Small intestine (tissue), 16 donors: ENCODE data around the gene ANO7. TPM values are rescaled to one million over a fixed set of nuclear protein-coding genes. Genes with fewer than 3 reads are reported as not detected.

Experiments
- DNase-seq, 2 donors: peaks; one replicate each; pipeline versions ENCODE4 v3.0.0 to v3.0.0-alpha.2; 2013
- FAIRE-seq: peaks from 2 replicates; lab custom pipeline; 2012; peaks lifted over from hg19 to GRCh38; lab: Jason Lieb, UNC
- H3K27ac ChIP-seq, 3 donors: one replicate each; pipeline ENCODE4 v1.5.1; 2013; ENCODE audit warnings: low read length in 2 of 3, mild to moderate bottlenecking in 2 of 3, control low read depth in 1 of 3, inconsistent platforms in 1 of 3, low read depth in 1 of 3, moderate library complexity in 1 of 3
- H3K27me3 ChIP-seq, 3 donors: one replicate each; pipeline ENCODE4 v1.6.1; 2013; ENCODE audit warnings: low read length in 3 of 3, inconsistent platforms in 1 of 3; ENCODE audit not compliant: control insufficient read depth in 3 of 3, insufficient read depth in 3 of 3
- H3K36me3 ChIP-seq, 3 donors: one replicate each; pipeline ENCODE4 v1.6.1; 2013; ENCODE audit warnings: low read length in 3 of 3, inconsistent platforms in 1 of 3, low read depth in 1 of 3, mild to moderate bottlenecking in 1 of 3, moderate library complexity in 1 of 3; ENCODE audit not compliant: control insufficient read depth in 3 of 3, insufficient read depth in 2 of 3
- H3K4me1 ChIP-seq, 3 donors: one replicate each; pipeline ENCODE4 v1.6.1; 2013; ENCODE audit warnings: low read length in 2 of 3, inconsistent platforms in 1 of 3, low read depth in 1 of 3, mild to moderate bottlenecking in 1 of 3, moderate library complexity in 1 of 3; ENCODE audit not compliant: control insufficient read depth in 3 of 3, insufficient read depth in 2 of 3
- H3K4me3 ChIP-seq, 3 donors: one replicate each; pipeline ENCODE4 v1.5.1; 2013; ENCODE audit warnings: low read length in 3 of 3, control low read depth in 1 of 3, inconsistent platforms in 1 of 3, low read depth in 1 of 3, mild to moderate bottlenecking in 1 of 3, moderate library complexity in 1 of 3
- H3K9me3 ChIP-seq, 2 donors: one replicate each; pipeline ENCODE4 v1.6.1; 2013; ENCODE audit warnings: low read depth in 1 of 2, low read length in 1 of 2; ENCODE audit not compliant: control insufficient read depth in 2 of 2, insufficient read depth in 1 of 2
- WGBS, 3 donors: extraction: QIAGEN DNeasy Blood & Tissue Kit; methylation state at CpG; one replicate each; pipeline ENCODE4 v1.1.7; 2013; 5-methylcytosine and 5-hydroxymethylcytosine counted together
- long read RNA-seq, 10 donors: transcript quantifications; one replicate each; lab custom pipeline, GENCODE V29; 2026
- polyA plus RNA-seq, 4 donors: library from polyadenylated mRNA; stranded (reverse) in 3 of 4; unstranded in 1 of 4; fragments of 200-250 nt in 3 of 4; fragments of 120-200 nt in 1 of 4; gene quantifications; one replicate each; pipeline versions ENCODE4 v1.2.1 to v1.2.3, GENCODE V29; 2013
- donor health status: healthy with polysubstance abuse.
- donor health status: control.
- donor health status: control.
- donor health status: Bipolar disorder and iron deficiency.
- donor health status: healthy.

Gene ANO7
- 10 to 100 TPM in 1 of 4 donors, 1 to 10 TPM in 3; 1.1 to 40.0 (median 5.9) TPM for polyA plus RNA-seq
- long read RNA-seq, donor 1 = 0 reads
- long read RNA-seq, donor 2 = 0 reads
- long read RNA-seq, donor 3, partial matches to known transcripts = 343 of 441 reads
- long read RNA-seq, donor 3, other reads (novel, unspliced or antisense) = 96 of 441 reads
- long read RNA-seq, donor 4 = 0 reads
- long read RNA-seq, donor 5, partial matches to known transcripts = 0 of 1 reads
- long read RNA-seq, donor 5, other reads (novel, unspliced or antisense) = 0 of 1 reads
- long read RNA-seq, donor 6, partial matches to known transcripts = 0 of 2 reads
- long read RNA-seq, donor 6, other reads (novel, unspliced or antisense) = 0 of 2 reads
- long read RNA-seq, donor 7 = 0 reads
- long read RNA-seq, donor 8 = 0 reads
- long read RNA-seq, donor 9 = 0 reads
- long read RNA-seq, donor 10, partial matches to known transcripts = 5 of 5 reads
- long read RNA-seq, donor 10, other reads (novel, unspliced or antisense) = 0 of 5 reads

GRCh38 chr2:241188361-241189092 is at the start of gene ANO7:
Gene ANO7 (plus strand): TSS chr2:241188677. CDS start chr2:241190064, 1,387 bp downstream.
- Histone ChIP-seq H3K4me3 (peak within 1 kb of the TSS in 1 of 3 donors; percentile 29), H3K4me1 (no peaks in the 10 kb centered on the region), H3K9me3 (no peaks in the 10 kb centered on the region), H3K27ac (peak within 1 kb of the TSS in 1 of 3 donors; percentile 33), H3K27me3 (peaks cover 0 to 3% (median 0%) of the 10 kb centered on the region in 3 donors), H3K36me3 (peaks cover 0 to 2% (median 0%) of the 10 kb centered on the region in 3 donors)
- DNase-seq (peak; percentile 41 to 60), FAIRE-seq (no peak)
- WGBS, 3 donors = 39 to 66% (median 50%) methylated on average over 19 to 21 of the region's 21 CpGs

DNA sequence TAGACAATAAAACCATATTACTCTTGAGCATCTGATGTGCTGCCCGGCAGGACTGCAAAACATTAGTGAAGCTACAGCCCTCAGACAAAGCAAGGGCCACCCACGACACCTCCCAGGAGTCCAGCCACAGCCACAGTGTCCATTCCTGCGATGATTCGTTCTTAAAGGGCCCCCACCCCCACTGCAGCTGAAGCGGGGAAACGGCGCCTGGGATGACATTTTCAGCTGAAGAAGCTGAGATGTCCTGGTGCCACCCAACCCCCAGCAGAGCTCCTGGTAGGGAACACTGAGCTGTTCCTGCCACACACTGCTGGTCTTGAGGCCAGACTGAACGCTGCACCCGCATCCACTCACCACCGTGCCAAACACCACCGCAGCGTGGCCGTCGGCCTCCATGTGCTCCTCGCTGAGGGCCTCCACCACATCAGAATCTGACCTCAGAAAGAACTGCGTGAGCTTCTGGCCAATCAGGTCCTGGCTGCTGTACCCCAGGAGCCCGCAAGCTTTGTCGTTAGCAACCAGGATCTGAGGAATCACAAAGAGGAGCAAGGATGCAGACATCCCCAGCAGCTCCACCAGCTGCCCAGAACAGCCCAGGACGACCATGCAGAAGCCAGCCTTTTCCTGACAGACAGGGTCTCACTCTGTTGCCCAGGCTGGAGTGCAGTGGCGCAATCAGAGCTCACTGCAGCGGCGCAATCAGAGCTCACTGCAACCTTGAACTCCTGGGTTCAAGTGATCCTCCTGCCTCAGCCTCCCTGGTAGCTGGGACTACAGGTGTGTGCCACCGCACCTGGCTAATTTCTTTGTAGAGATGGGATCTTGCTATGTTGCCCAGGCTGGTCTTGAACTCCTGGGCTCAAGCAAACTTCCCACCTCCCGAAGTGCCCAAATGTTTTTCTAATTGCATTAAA is 48.7 kb upstream of the ANO7 start:
- Histone ChIP-seq H3K4me3 (no peak overlapping the region), H3K27me3 (no peaks in the 10 kb centered on the region), H3K4me1 (peaks cover 0 to 10% (median 0%) of the 10 kb centered on the region in 3 donors), H3K36me3 (peaks cover 0 to 68% (median 2%) of the 10 kb centered on the region in 3 donors), H3K27ac (no peak overlapping the region), H3K9me3 (no peaks in the 10 kb centered on the region)
- 89 to 95% (median 93%) methylated on average over 24 of the region's 24 CpGs for WGBS, 3 donors
- DNase-seq = no peak
- no peak for FAIRE-seq

DNA sequence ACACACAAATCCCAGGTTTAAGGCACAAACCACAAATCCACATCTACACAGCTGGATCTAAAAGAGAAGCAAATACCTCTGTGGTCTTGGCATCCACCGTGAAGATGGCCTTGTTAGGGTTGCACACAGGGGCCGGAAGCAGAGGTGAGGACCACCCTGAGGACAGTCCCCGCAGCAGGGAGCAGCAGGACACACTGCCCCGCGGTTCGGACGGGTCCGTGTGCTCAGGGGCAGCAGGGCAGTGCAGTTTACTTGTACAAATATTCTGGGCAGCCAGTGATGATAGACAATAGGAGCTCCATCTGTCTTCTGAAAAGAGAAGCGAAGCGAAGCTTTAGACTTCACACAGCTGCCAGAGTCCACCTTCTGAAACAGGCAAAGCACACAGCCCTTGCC is 48.0 kb upstream of the ANO7 start:
- H3K36me3 ChIP-seq = peaks cover 0 to 64% (median 2%) of the 10 kb centered on the region in 3 donors
- no peaks in the 10 kb centered on the region for H3K9me3 ChIP-seq
- H3K4me1 ChIP-seq = peaks cover 0 to 6% (median 0%) of the 10 kb centered on the region in 3 donors
- no peak for FAIRE-seq
- H3K27me3 ChIP-seq = no peaks in the 10 kb centered on the region
- DNase-seq = no peak
- no peak overlapping the region for H3K4me3 ChIP-seq
- H3K27ac ChIP-seq = no peak overlapping the region
- WGBS, 3 donors = 97% methylated on average over 10 of the region's 10 CpGs

DNA sequence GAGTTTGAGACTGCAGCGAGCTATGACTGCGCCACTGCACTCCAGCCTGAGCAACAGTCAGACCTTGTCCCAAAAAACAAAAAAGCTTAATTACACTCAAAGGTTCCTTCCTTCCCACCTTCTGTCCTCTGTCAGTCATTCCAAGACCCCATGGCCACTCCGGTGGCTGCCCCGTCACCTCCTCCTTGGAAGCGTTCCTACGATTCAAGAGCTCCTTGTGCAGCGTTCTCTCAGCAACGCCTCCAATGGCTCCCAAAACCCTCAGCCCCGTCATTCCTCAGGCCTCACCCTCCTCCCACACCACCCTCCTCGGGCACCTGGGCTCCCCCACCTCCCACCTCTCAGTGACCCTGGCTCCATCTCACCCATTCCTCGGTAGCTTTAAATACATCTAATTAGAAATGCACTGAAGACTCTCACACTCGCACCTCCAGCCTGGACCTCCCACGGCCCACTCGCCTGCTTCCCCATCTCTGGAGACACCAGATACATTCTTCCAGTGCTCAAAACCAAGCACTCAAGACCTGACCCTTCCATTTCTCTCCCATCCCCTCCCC is 47.2 kb upstream of the ANO7 start:
- no peak overlapping the region for H3K27ac ChIP-seq
- no peaks in the 10 kb centered on the region for H3K9me3 ChIP-seq
- no peak overlapping the region for H3K4me3 ChIP-seq
- H3K36me3 ChIP-seq = peaks cover 0 to 57% (median 2%) of the 10 kb centered on the region in 3 donors
- WGBS, 3 donors = 95 to 96% (median 95%) methylated on average over 14 of the region's 14 CpGs
- FAIRE-seq (no peak), DNase-seq (no peak)
- peaks cover 0 to 1% (median 0%) of the 10 kb centered on the region in 3 donors for H3K4me1 ChIP-seq
- H3K27me3 ChIP-seq = no peaks in the 10 kb centered on the region

DNA sequence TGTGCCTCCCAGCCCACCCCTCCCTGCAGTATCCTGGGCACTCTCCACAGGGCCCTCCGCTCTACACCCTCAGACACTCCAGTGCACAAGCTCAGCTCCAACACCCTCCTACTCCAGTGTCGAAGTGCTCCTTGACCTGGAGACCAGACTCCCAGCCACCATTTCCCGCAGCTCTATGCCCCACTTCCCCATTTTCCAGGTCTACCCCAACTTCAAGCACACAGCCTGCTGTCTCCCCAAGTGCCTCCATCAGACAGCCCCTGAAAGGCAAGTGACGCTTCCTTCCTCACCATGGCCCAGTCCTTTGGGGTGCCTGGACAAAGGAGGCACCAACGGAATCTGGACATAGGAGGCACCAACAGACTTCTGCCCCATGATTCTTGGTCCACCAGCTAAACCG is 46.4 kb upstream of the ANO7 start:
- DNase-seq = no peak
- WGBS, 3 donors = 94 to 97% (median 96%) methylated on average over 6 of the region's 6 CpGs
- H3K4me1 ChIP-seq = no peaks in the 10 kb centered on the region
- FAIRE-seq = no peak
- H3K9me3 ChIP-seq = no peaks in the 10 kb centered on the region
- H3K4me3 ChIP-seq = no peak overlapping the region
- H3K27me3 ChIP-seq = no peaks in the 10 kb centered on the region
- peaks cover 0 to 50% (median under 1%) of the 10 kb centered on the region in 3 donors for H3K36me3 ChIP-seq
- H3K27ac ChIP-seq = no peak overlapping the region

- 66 to 84% (median 70%) methylated on average over 9 of the region's 9 CpGs for WGBS, 3 donors
- peak in 1 of 2 donors; percentile 25 for DNase-seq
Measured at GRCh38 chr2:241142593-241142992, 45.9 kb upstream of the ANO7 start.

DNA sequence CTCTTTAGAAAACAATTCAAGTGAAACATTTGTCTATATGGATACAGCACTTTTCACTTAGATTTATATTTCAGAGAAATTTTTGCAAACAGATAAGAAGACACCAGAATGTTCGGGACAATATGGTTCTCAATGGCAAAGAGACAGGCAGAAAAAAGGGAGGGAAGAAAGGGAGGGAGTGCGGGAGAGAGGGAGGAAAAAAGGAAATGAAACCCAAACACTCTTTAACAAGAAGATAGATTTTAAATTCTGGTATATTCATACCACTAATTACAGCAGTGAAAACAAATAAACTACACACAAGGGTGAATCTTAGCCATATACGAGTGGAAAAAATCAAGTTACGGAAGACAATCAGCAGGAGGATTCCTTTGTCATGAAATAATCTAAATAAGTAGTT is 42.2 kb upstream of the ANO7 start:
- no peak for DNase-seq
- Histone ChIP-seq H3K4me3 (no peak overlapping the region), H3K27ac (no peak overlapping the region), H3K4me1 (peaks cover 1 to 3% (median 2%) of the 10 kb centered on the region in 3 donors), H3K9me3 (no peaks in the 10 kb centered on the region), H3K36me3 (peaks cover 0 to 13% (median 0%) of the 10 kb centered on the region in 3 donors), H3K27me3 (no peaks in the 10 kb centered on the region)
- WGBS, 3 donors = 73 to 82% (median 81%) methylated on average over 4 of the region's 4 CpGs
- no peak for FAIRE-seq

More at GRCh38 chr2:241142593-241142992, 45.9 kb upstream of the ANO7 start:
- Histone ChIP-seq H3K27me3 (no peaks in the 10 kb centered on the region), H3K27ac (no peak overlapping the region), H3K9me3 (no peaks in the 10 kb centered on the region), H3K4me3 (no peak overlapping the region), H3K36me3 (peaks cover 0 to 45% (median 0%) of the 10 kb centered on the region in 3 donors), H3K4me1 (no peaks in the 10 kb centered on the region)
- FAIRE-seq = no peak
